HEK293 (cell line): ENCODE measurements around the gene SOX5.

Experiments used
- CTCF ChIA-PET: fragments of 350-600 bp; formaldehyde crosslinking; extraction: SDS; loops from one replicate; lab custom pipeline; 2021; ENCODE audit warnings: antibody characterized with exemption; lab: Yijun Ruan, JAX
- POLR2A ChIA-PET: fragments of 300-600 bp; formaldehyde crosslinking; extraction: SDS; loops from one replicate; lab custom pipeline; 2020; ENCODE audit warnings: antibody characterized with exemption, inconsistent platforms; lab: Yijun Ruan, JAX
- H3K27ac ChIP-seq: fragments of 200-500 bp; sonication (Bioruptor generic); 2 replicates; pipeline ENCODE4 v1.5.1; 2014; ENCODE audit warnings: low read depth, low read length, control low read depth, inconsistent platforms; ENCODE audit errors: extremely low read depth
- H3K36me3 ChIP-seq, 2 experiments: fragments of 200-500 bp in 1 of 2; sonication (Bioruptor generic) in 1 of 2; 1 replicate in 1 of 2; 2 replicates in 1 of 2; pipeline ENCODE4 v1.5.1; 2014 to 2017; ENCODE audit warnings: inconsistent platforms in 2 of 2, low read length in 2 of 2; ENCODE audit not compliant: control insufficient read depth in 2 of 2, insufficient read depth in 1 of 2
- H3K4me1 ChIP-seq: fragments of 200-500 bp; sonication (Bioruptor generic); 2 replicates; pipeline ENCODE4 v1.5.1; 2014; ENCODE audit warnings: mild to moderate bottlenecking, low read length, inconsistent platforms; ENCODE audit not compliant: control insufficient read depth, insufficient read depth
- H3K4me3 ChIP-seq: 2 replicates; pipeline ENCODE4 v1.5.1; 2011; ENCODE audit warnings: low read depth, mild to moderate bottlenecking, control low read depth, low read length, moderate library complexity
- H3K9me3 ChIP-seq: fragments of 200-500 bp; sonication (Bioruptor generic); 2 replicates; pipeline ENCODE4 v1.5.1; 2014; ENCODE audit warnings: low read depth, low read length, inconsistent platforms; ENCODE audit not compliant: control insufficient read depth, insufficient read depth
- GFI1B ChIP-seq: fragments of 450-650 bp; formaldehyde crosslinking; IDR thresholded peaks from 2 replicates; pipeline ENCODE4 v1.5.1; 2016; ENCODE audit warnings: missing biosample characterization, missing genetic modification characterization
- GLIS2 ChIP-seq: fragments of 450-650 bp; formaldehyde crosslinking; IDR thresholded peaks from 2 replicates; pipeline ENCODE4 v1.5.1; 2016; ENCODE audit warnings: missing biosample characterization, missing genetic modification characterization
- MZF1 ChIP-seq: fragments of 450-650 bp; formaldehyde crosslinking; IDR thresholded peaks from 2 replicates; pipeline ENCODE4 v1.5.1; 2017; ENCODE audit warnings: missing biosample characterization, missing genetic modification characterization, borderline replicate concordance
- PBX3 ChIP-seq: sonication (generic); formaldehyde crosslinking; IDR thresholded peaks from 2 replicates; pipeline ENCODE4 v1.8.1; 2022; ENCODE audit warnings: mild to moderate bottlenecking, moderate library complexity, missing genetic modification reagents
- ZBTB17 ChIP-seq: fragments of 450-650 bp; formaldehyde crosslinking; IDR thresholded peaks from 2 replicates; pipeline ENCODE4 v1.5.1; 2016; ENCODE audit warnings: missing biosample characterization, missing genetic modification characterization
- ZBTB48 ChIP-seq: fragments of 450-650 bp; formaldehyde crosslinking; IDR thresholded peaks from 2 replicates; pipeline ENCODE4 v1.5.1; 2016; ENCODE audit warnings: missing biosample characterization, missing genetic modification characterization
- ZBTB7A ChIP-seq: fragments of 450-650 bp; formaldehyde crosslinking; IDR thresholded peaks from 2 replicates; pipeline ENCODE4 v1.5.1; 2016; ENCODE audit warnings: low read depth, missing biosample characterization, missing genetic modification characterization
- ZFP41 ChIP-seq: fragments of 450-650 bp; formaldehyde crosslinking; IDR thresholded peaks from 2 replicates; pipeline ENCODE4 v1.5.1; 2016; ENCODE audit warnings: missing biosample characterization, missing genetic modification characterization, borderline replicate concordance
- ZNF10 ChIP-seq: fragments of 450-650 bp; formaldehyde crosslinking; IDR thresholded peaks from 2 replicates; pipeline ENCODE4 v1.5.1; 2017; ENCODE audit warnings: missing biosample characterization, missing genetic modification characterization
- ZNF146 ChIP-seq: fragments of 450-650 bp; formaldehyde crosslinking; IDR thresholded peaks from 2 replicates; pipeline ENCODE4 v1.5.1; 2016; ENCODE audit warnings: missing biosample characterization, missing genetic modification characterization
- ZNF18 ChIP-seq: fragments of 450-650 bp; formaldehyde crosslinking; IDR thresholded peaks from 2 replicates; pipeline ENCODE4 v1.5.1; 2016; ENCODE audit warnings: missing biosample characterization, missing genetic modification characterization
- ZNF2 ChIP-seq: fragments of 450-650 bp; formaldehyde crosslinking; IDR thresholded peaks from 2 replicates; pipeline ENCODE4 v1.5.1; 2016; ENCODE audit warnings: missing biosample characterization, missing genetic modification characterization
- ZNF202 ChIP-seq: fragments of 450-650 bp; formaldehyde crosslinking; IDR thresholded peaks from 2 replicates; pipeline ENCODE4 v1.5.1; 2016; ENCODE audit warnings: missing biosample characterization, missing genetic modification characterization, borderline replicate concordance
- ZNF23 ChIP-seq: fragments of 450-650 bp; formaldehyde crosslinking; IDR thresholded peaks from 2 replicates; pipeline ENCODE4 v1.5.1; 2016; ENCODE audit warnings: missing biosample characterization, missing genetic modification characterization, borderline replicate concordance
- ZNF426 ChIP-seq: fragments of 450-650 bp; formaldehyde crosslinking; IDR thresholded peaks from 2 replicates; pipeline ENCODE4 v1.5.1; 2017; ENCODE audit warnings: missing biosample characterization, missing genetic modification characterization, mild to moderate bottlenecking, inconsistent platforms, moderate library complexity
- ZNF433 ChIP-seq: fragments of 450-650 bp; formaldehyde crosslinking; IDR thresholded peaks from 2 replicates; pipeline ENCODE4 v1.5.1; 2016; ENCODE audit warnings: missing biosample characterization, missing genetic modification characterization, low read depth
- ZNF501 ChIP-seq: fragments of 450-650 bp; formaldehyde crosslinking; IDR thresholded peaks from 2 replicates; pipeline ENCODE4 v1.5.1; 2016; ENCODE audit warnings: missing biosample characterization, missing genetic modification characterization
- ZNF548 ChIP-seq: fragments of 450-650 bp; formaldehyde crosslinking; IDR thresholded peaks from 2 replicates; pipeline ENCODE4 v1.5.1; 2016; ENCODE audit warnings: missing biosample characterization, missing genetic modification characterization
- ZNF571 ChIP-seq: fragments of 450-650 bp; formaldehyde crosslinking; IDR thresholded peaks from 2 replicates; pipeline ENCODE4 v1.5.0; 2017; ENCODE audit warnings: missing biosample characterization, missing genetic modification characterization
- ZNF624 ChIP-seq: fragments of 450-650 bp; formaldehyde crosslinking; IDR thresholded peaks from 2 replicates; pipeline ENCODE4 v1.5.1; 2017; ENCODE audit warnings: missing biosample characterization, missing genetic modification characterization
- TF ChIP-seq, protein P1 (sequence below): fragments of 450-650 bp; formaldehyde crosslinking; IDR thresholded peaks from 2 replicates; pipeline ENCODE4 v1.5.1; 2016; ENCODE audit warnings: missing biosample characterization, missing genetic modification characterization
- TF ChIP-seq, protein P2 (sequence below): fragments of 450-650 bp; formaldehyde crosslinking; IDR thresholded peaks from 2 replicates; pipeline ENCODE4 v1.5.1; 2016; ENCODE audit warnings: missing biosample characterization, missing genetic modification characterization
- TF ChIP-seq, protein P3 (sequence below): fragments of 450-650 bp; formaldehyde crosslinking; conservative IDR thresholded peaks from 2 replicates; pipeline ENCODE4 v1.5.1; 2016; ENCODE audit warnings: low read depth, missing biosample characterization, missing genetic modification characterization

Gene SOX5

GRCh38 chr12:23857178-23857577 is 92.3 kb downstream of the SOX5 start (continued):
- TF ChIP-seq ZNF23 (tag by site-specific recombination), result no peak
- TF ChIP-seq, protein P1, sequence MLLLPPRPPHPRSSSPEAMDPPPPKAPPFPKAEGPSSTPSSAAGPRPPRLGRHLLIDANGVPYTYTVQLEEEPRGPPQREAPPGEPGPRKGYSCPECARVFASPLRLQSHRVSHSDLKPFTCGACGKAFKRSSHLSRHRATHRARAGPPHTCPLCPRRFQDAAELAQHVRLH (tag by site-specific recombination), result no peak

GRCh38 chr12:23855813-23856212 is 93.7 kb downstream of the SOX5 start:
- CTCF ChIA-PET, result no interaction called here
- Histone ChIP-seq H3K36me3 (no peaks in the 10 kb centered on the region), H3K4me1 (no peaks in the 10 kb centered on the region), H3K4me3 (no peak overlapping the region), H3K9me3 (no peaks in the 10 kb centered on the region), H3K27ac (no peak overlapping the region)
- POLR2A ChIA-PET, result no interaction called here
- TF ChIP-seq ZBTB17 (tag by site-specific recombination) (no peak), ZBTB48 (no peak), PBX3 (CRISPR knock-in tag) (no peak), ZNF624 (tag by site-specific recombination) (no peak)

DNA sequence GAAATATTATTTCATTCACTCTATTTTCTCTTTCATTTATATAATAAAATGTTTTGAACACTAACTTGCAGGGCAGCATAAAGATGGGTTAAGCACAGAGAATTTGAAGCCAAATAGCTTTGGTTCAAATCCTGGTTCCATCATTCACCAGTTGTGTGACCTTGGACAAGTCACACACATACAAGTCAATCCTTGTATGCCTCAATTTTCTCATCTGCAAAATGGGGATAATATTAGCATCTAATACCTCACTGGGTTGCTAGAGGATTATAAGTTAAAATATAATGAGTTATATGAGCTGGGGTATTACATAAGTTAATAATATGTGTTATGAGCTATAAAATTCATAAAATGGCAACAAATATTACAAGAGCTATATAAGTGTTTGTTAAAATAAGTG is 94.9 kb downstream of the SOX5 start:
- Histone ChIP-seq H3K36me3 (no peaks in the 10 kb centered on the region), H3K4me3 (no peak overlapping the region), H3K27ac (no peak overlapping the region), H3K9me3 (no peaks in the 10 kb centered on the region), H3K4me1 (no peaks in the 10 kb centered on the region)
- TF ChIP-seq ZNF548 (tag by site-specific recombination) (no peak), ZNF146 (tag by site-specific recombination) (no peak), ZNF501 (tag by site-specific recombination) (no peak), MZF1 (tag by site-specific recombination) (no peak)
- POLR2A ChIA-PET, result no interaction called here
- CTCF ChIA-PET, result no interaction called here

DNA sequence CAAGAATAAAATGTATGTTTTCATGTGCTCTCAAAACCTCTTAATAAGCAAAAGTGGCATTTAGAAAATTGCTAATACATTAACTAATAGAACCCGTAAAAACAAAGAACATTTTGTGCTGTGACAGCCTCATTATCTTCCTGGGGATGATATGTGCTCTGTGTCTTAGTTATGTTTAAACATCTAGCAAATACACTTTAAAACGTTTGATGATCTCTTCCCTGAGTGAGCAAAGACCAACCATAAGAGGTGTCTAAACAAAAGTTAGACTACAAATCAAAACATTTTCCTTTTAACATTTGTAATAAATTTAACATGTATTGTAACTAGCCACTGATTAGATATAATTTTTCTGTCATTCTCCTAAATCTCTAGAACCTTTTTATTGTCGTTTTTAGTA is 95.8 kb downstream of the SOX5 start:
- ChIA-PET CTCF (no interaction called here), POLR2A (no interaction called here)
- H3K4me1 ChIP-seq, result no peaks in the 10 kb centered on the region
- H3K4me3 ChIP-seq, result no peak overlapping the region
- H3K27ac ChIP-seq, result no peak overlapping the region
- no peaks in the 10 kb centered on the region for H3K9me3 ChIP-seq
- no peaks in the 10 kb centered on the region for H3K36me3 ChIP-seq
- no peak for TF ChIP-seq ZNF2
- TF ChIP-seq GFI1B (tag by site-specific recombination), result no peak
- no peak for TF ChIP-seq ZFP41 (tag by site-specific recombination)
- no peak for TF ChIP-seq ZNF10 (tag by site-specific recombination)
- no peak for TF ChIP-seq ZNF433 (tag by site-specific recombination)
- TF ChIP-seq ZNF571 (tag by site-specific recombination), result no peak
- TF ChIP-seq, protein P2, sequence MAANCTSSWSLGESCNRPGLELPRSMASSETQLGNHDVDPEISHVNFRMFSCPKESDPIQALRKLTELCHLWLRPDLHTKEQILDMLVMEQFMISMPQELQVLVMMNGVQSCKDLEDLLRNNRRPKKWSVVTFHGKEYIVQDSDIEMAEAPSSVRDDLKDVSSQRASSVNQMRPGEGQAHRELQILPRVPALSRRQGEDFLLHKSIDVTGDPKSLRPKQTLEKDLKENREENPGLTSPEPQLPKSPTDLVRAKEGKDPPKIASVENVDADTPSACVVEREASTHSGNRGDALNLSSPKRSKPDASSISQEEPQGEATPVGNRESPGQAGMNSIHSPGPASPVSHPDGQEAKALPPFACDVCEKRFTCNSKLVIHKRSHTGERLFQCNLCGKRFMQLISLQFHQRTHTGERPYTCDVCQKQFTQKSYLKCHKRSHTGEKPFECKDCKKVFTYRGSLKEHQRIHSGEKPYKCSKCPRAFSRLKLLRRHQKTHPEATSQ (tag by site-specific recombination), result no peak
- TF ChIP-seq GLIS2, result no peak
- TF ChIP-seq ZBTB7A (tag by site-specific recombination), result no peak
- no peak for TF ChIP-seq ZNF426 (tag by site-specific recombination)
- TF ChIP-seq ZNF624 (tag by site-specific recombination), result no peak
- TF ChIP-seq, protein P3, sequence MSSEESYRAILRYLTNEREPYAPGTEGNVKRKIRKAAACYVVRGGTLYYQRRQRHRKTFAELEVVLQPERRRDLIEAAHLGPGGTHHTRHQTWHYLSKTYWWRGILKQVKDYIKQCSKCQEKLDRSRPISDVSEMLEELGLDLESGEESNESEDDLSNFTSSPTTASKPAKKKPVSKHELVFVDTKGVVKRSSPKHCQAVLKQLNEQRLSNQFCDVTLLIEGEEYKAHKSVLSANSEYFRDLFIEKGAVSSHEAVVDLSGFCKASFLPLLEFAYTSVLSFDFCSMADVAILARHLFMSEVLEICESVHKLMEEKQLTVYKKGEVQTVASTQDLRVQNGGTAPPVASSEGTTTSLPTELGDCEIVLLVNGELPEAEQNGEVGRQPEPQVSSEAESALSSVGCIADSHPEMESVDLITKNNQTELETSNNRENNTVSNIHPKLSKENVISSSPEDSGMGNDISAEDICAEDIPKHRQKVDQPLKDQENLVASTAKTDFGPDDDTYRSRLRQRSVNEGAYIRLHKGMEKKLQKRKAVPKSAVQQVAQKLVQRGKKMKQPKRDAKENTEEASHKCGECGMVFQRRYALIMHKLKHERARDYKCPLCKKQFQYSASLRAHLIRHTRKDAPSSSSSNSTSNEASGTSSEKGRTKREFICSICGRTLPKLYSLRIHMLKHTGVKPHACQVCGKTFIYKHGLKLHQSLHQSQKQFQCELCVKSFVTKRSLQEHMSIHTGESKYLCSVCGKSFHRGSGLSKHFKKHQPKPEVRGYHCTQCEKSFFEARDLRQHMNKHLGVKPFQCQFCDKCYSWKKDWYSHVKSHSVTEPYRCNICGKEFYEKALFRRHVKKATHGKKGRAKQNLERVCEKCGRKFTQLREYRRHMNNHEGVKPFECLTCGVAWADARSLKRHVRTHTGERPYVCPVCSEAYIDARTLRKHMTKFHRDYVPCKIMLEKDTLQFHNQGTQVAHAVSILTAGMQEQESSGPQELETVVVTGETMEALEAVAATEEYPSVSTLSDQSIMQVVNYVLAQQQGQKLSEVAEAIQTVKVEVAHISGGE, result no peak
- no peak for TF ChIP-seq ZNF202 (tag by site-specific recombination)
- no peak for TF ChIP-seq ZNF18 (tag by site-specific recombination)
